HG03521 (cell line): Measurements from ENCODE around the gene ZNF460.
"Not testable (repeated sequence)": the region's sequence is repeated elsewhere in the genome, so short reads cannot be mapped to it uniquely, and the experiment has no call there.

Source experiments
- ATAC-seq: cut with Tn5 transposase; IDR thresholded peaks from one replicate; pipeline ENCODE4 v1.9.1; 2021; ENCODE audit warnings: mild to moderate bottlenecking, moderate library complexity; ENCODE audit not compliant: unreplicated experiment

The ZNF460 gene

GRCh38 chr19:57280165-57280961 is at the start of gene ZNF460:
Gene ZNF460, plus strand, starts transcription at chr19:57280485. Its CDS starts 322 bp downstream, at chr19:57280807.
- ATAC-seq = peak; percentile 82

DNA sequence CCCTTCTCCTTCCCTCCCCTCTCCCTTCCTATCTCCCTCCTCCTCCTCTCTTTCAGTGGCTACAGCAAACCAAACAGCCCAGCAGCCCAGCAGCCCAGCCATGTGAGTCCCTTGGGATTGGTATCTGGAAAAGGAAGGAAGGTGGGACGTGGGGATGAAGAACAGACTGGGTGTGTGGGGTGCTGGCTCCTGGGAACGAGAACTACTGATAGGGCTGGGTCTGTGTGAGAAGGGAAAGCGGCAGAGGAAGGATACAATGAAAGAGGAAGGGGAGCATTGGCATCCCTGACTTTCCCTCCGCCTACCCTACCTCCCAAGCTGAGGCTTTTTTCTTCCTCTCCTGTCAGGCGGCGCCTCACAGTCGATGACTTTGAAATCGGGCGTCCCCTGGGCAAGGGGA is 48.6 kb upstream of the ZNF460 start:
- no peak for ATAC-seq

DNA sequence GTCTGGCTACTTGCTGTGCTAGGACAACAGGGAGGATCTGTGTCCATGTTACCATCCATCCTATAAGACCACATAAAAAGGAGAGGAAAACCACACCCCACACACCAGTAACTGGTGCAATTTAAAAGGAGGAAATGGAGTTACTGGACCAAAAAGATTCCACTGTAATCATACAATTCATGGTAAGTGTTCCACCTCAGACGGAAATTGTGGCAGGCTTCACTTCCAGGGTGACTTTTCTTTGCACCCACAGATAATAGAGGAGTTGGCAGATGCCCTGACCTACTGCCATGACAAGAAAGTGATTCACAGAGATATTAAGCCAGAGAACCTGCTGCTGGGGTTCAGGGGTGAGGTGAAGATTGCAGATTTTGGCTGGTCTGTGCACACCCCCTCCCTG is 47.1 kb upstream of the ZNF460 start:
- ATAC-seq = no peak

DNA sequence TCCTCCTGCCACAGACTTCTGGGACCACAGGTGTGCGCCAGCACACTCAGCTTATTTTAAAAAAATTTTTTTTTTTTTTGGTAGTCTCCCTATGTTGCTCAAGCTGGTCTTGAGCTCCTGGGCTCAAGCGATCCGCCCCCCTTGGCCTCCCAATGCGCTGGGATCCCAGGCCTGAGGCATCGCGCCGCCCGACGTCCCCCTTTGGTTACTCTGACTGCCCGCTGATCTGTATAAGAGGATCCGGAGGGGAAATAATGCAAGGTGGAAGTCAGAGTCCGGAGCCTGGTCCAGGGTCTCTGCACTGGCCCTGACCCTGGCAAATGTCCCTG is 40.3 kb upstream of the ZNF460 start:
- no peak for ATAC-seq

- peak; percentile 92 for ATAC-seq
These were observed 39.8 kb upstream of the ZNF460 start, which contains the start of gene ZNF805 for GRCh38 chr19:57240311-57241090. Gene ZNF805, plus strand, starts transcription at chr19:57240632. Its CDS starts 260 bp downstream, at chr19:57240892.

- ATAC-seq = no peak
These were observed 39.1 kb upstream of the ZNF460 start for GRCh38 chr19:57241176-57241575.

GRCh38 chr19:57242821-57243220 is 37.5 kb upstream of the ZNF460 start:
- ATAC-seq = no peak

DNA sequence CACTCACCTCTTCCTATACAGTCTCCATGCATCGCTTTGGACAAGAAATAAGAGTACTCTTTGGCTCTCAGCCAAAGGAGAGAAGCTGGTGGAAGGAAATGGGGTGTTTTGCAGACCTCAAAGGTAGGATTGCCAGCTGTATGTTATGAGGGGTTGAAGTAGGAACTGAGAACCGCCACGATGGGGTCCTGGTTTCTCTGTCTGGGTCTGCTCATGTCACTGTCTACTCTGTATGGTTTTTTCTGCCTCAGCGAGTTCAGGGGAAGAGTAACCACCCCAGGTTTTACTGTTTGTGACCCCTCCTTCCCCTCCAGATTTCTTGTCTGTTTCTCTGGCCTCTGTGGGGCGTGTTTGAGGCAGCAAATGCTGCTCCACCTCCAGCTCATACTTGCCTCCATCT is 35.8 kb upstream of the ZNF460 start:
- no peak for ATAC-seq

DNA sequence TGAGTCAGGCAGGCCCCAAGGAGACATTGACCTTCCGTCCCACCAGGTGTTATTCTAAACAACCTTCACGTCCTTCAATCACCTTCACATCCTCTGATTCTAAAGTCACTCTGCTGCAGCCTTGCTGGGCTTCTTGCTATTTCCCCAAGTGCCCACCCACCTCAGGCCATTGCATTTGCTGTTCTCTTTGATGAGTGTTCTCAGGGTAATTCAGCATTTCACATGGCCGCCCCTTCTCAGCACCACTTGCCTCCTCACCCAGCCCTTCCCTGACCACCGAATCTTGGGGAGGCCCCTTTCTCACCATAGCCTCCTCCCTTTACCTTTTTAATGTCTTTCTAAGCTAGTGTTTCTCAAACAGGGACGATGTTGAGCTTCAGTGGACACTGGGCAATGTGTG is 35.2 kb upstream of the ZNF460 start:
- ATAC-seq = no peak

DNA sequence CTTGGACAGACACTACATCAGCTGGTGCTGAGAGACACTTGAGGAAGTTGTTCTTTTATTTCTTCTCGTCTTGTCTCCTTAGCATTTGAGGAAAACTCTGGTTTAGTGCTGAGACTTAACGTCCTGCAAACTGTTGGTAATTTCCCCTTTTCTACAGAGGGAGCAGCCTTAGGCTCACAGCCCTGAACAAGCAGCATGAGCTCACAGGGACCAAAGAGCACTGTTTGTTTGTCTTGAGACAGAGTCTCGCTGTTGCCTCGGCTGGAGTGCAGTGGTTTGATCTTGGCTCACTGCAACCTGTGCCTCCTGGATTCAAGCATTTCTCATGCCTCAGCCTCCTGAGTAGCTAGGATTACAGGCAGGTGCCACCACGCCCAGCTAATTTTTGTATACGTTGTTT is 34.3 kb upstream of the ZNF460 start:
- no peak for ATAC-seq

- no peak for ATAC-seq
These were observed 31.6 kb upstream of the ZNF460 start for GRCh38 chr19:57248646-57249045.

DNA sequence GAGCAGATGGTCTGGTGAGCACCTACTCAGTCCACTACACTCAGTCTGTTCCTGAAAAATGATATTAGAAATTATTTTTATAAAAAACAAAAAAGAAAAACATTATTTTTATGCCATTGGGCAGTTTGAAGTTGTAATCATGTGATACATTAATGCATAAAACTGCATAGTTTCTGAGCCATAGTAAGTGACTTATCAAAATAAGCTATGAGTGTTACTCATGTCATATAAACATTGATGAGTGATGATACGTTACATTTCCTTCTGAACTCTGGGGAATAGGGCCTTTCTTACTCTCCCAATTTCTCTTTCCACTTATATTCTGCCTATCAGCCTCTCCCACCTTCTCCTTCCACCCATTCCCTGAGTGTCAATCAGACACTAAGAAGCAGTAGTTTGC is 31.0 kb upstream of the ZNF460 start:
- no peak for ATAC-seq

- ATAC-seq = not testable (repeated sequence)
These were observed 26.5 kb upstream of the ZNF460 start for GRCh38 chr19:57253767-57254166.

- ATAC-seq = no peak
These were observed 18.2 kb upstream of the ZNF460 start for GRCh38 chr19:57262044-57262443.

- no peak for ATAC-seq
These were observed 17.0 kb upstream of the ZNF460 start for GRCh38 chr19:57263244-57263741.

GRCh38 chr19:57267291-57267690 is 13.0 kb upstream of the ZNF460 start:
- ATAC-seq = no peak

GRCh38 chr19:57269515-57270250 is 10.6 kb upstream of the ZNF460 start:
- ATAC-seq = no peak

DNA sequence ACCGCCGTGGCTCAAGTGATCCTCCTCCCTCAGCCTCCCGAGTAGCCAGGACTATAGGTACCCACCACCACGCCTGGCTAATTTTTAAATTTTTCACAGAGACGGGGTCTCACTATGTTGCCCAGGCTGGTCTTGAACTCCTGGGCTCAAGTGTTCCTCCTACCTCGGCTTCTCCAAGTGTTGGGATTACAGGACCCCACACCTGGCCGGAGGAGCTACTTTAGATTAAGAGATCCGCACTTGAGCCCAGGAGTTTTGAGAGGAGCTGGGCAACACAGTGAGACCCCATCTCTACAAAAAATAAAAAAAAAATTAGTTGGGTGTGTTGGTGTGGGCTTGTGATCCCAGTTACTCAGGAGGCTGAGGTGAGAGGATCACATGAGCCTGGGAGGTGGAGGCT is 9.0 kb upstream of the ZNF460 start:
- ATAC-seq = no peak

DNA sequence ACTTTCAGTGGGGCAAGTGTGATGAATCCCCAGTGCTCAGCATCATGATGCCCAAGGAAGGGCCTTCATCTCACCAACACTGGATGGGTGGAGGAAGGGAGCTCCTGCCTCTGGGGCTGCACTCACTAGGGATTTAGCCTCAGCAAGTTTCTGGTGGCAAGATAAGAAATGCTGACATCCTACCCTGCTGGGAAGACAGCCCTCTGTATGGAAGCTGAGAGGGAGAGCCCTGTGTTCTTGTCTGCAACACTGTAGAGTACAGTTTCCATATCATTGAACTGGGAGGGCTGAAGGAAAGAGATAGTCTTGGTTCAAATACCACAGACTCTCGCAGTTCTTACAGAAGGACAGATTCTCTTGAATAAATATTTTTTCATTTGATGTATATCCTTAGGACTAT is 7.3 kb upstream of the ZNF460 start:
- ATAC-seq = no peak

DNA sequence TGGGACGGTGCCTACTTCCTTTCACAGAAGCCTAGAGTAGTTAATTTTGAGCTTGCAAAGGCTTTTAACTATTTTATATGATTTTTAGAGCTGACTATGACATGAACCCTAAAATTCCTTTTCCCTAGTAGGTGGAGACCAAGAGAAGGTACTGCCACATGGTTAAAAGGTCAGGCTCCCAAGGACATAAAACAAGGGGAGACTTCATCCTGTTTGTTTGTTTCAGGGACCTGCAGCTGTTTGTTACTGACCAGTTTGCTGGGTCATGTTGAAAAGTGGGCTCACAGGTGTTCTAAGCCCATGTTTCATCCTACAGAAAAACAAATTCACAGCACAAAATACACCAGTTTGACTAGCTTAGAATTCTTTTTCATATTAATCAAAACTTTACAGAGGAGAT is 3.9 kb upstream of the ZNF460 start:
- ATAC-seq = no peak

- not testable (repeated sequence) for ATAC-seq
These were observed 1.8 kb upstream of the ZNF460 start for GRCh38 chr19:57278481-57278880.
